Psoas muscle (tissue), 8 donors: ENCODE results near the gene STRC. TPM values are rescaled to one million over a fixed set of nuclear protein-coding genes. Genes with fewer than 3 reads are reported as not detected.
"Not testable (repeated sequence)": the region's sequence is repeated elsewhere in the genome, so short reads cannot be mapped to it uniquely, and the experiment has no call there.

Experiments used
- ATAC-seq, 4 donors: fragments of 200-7000 bp; cut with Tn5 transposase; one replicate each; pipeline ENCODE4 v1.9.1; 2020; ENCODE audit warnings: moderate library complexity in 3 of 4, mild to moderate bottlenecking in 2 of 4
- DNase-seq, 2 donors: peaks; one replicate each; pipeline ENCODE4 v3.0.0-alpha.2; 2020
- H3K27ac ChIP-seq: fragments of 200-600 bp; one replicate; pipeline ENCODE4 v1.8.0; 2022
- H3K27me3 ChIP-seq, 3 donors: fragments of 200-600 bp in 1 of 3; one replicate each; pipeline versions ENCODE4 v1.6.1 to v1.8.0; 2013 to 2022; ENCODE audit warnings: low read length in 2 of 3, mild to moderate bottlenecking in 2 of 3, moderate library complexity in 1 of 3; ENCODE audit not compliant: insufficient read depth in 3 of 3
- H3K36me3 ChIP-seq, 2 donors: fragments of 200-600 bp in 1 of 2; one replicate each; pipeline versions ENCODE4 v1.6.1 to v1.8.0; 2013 to 2022; ENCODE audit warnings: low read depth in 1 of 2, mild to moderate bottlenecking in 1 of 2, moderate library complexity in 1 of 2; ENCODE audit not compliant: insufficient read depth in 1 of 2
- H3K4me1 ChIP-seq: fragments of 200-600 bp; one replicate; pipeline ENCODE4 v1.8.0; 2022
- H3K4me3 ChIP-seq: fragments of 200-600 bp; one replicate; pipeline ENCODE4 v1.8.0; 2022; ENCODE audit warnings: mild to moderate bottlenecking
- H3K9me3 ChIP-seq: fragments of 200-600 bp; one replicate; pipeline ENCODE4 v1.8.0; 2022
- CTCF ChIP-seq: fragments of 200-600 bp; IDR thresholded peaks from one replicate; pipeline ENCODE4 v1.8.0; 2022; ENCODE audit warnings: antibody characterized with exemption
- WGBS, 3 donors: extraction: QIAGEN DNeasy Blood & Tissue Kit; methylation state at CpG; one replicate each; pipeline versions ENCODE4 v1.1.6 to v1.1.7; 2013; 5-methylcytosine and 5-hydroxymethylcytosine counted together
- intact Hi-C, 2 donors: fragments of 100-400 bp; cut with DNase I; formaldehyde crosslinking; loops; one replicate each; pipeline versions ENCODE4 v1.11.0 to v1.14.2; 2022
- long read RNA-seq, 2 donors: library from polyadenylated mRNA; unstranded; transcript quantifications; one replicate each; pipeline ENCODE4 v2.0.0, GENCODE V29; 2021
- polyA plus RNA-seq, 3 donors: library from polyadenylated mRNA; stranded (reverse); fragments of 200-250 nt; gene quantifications; one replicate each; pipeline ENCODE4 v1.2.3, GENCODE V29; 2013
- total RNA-seq, 4 donors: library from RNA; stranded (reverse); fragmentation: NEBNext Ultra II Directional in 2 of 4; extraction: Animal tissue kit (Norgen Biotek cat#: 25700) in 2 of 4; gene quantifications; one replicate each; pipeline versions ENCODE4 v1.2.1 to v1.2.4, GENCODE V29; 2021 to 2023
- donor health status: healthy with polysubstance abuse.
- donor health status: DM: no; HTN: no; CAD: no; lungs with moderate emphysema.
- donor health status: Bipolar disorder and iron deficiency.
- donor health status: healthy.
- donor health status: DM: yes; HTN: yes; CAD: no.
- donor health status: DM: no; HTN: no; CAD: no.
- donor health status: DM: no; HTN: no; CAD: no.
- donor health status: DM: yes; HTN: yes; CAD: no.

Gene STRC
- under 1 TPM in 3 of 4 donors, not detected in 1; 0.08 to 0.62 (median 0.20) TPM for total RNA-seq
- polyA plus RNA-seq, result under 1 TPM in 2 of 3 donors, not detected in 1; 0.10 to 0.31 TPM
- long read RNA-seq, donor 1, result 0 reads
- long read RNA-seq, donor 2, result 0 reads

- H3K4me3 ChIP-seq, ATAC-seq, DNase-seq, intact Hi-C loops, H3K4me1 ChIP-seq, H3K36me3 ChIP-seq, H3K27ac ChIP-seq, H3K9me3 ChIP-seq: not testable (repeated sequence)
- peaks cover 0 to 13% (median 3%) of the 10 kb centered on the region in 3 donors for H3K27me3 ChIP-seq
- WGBS, 3 donors, result no CpG with 5 or more reads among the region's 2 CpGs
These were observed at the start of gene STRC for GRCh38 chr15:43618700-43619099. Gene STRC, minus strand, starts transcription at chr15:43618800. Its CDS starts 78 bp downstream, at chr15:43618722.

GRCh38 chr15:43666177-43666576, 47.6 kb upstream of the STRC start:
- H3K9me3 ChIP-seq, intact Hi-C loops, H3K27ac ChIP-seq, H3K36me3 ChIP-seq, H3K4me1 ChIP-seq, ATAC-seq, DNase-seq, H3K27me3 ChIP-seq, H3K4me3 ChIP-seq: not testable (repeated sequence)
- WGBS, 3 donors, result no CpG with 5 or more reads among the region's 1 CpG

- H3K27me3 ChIP-seq, DNase-seq, H3K27ac ChIP-seq, H3K4me3 ChIP-seq, intact Hi-C loops, H3K9me3 ChIP-seq, H3K4me1 ChIP-seq, H3K36me3 ChIP-seq: not testable (repeated sequence)
- no CpG with 5 or more reads among the region's 8 CpGs for WGBS, 3 donors
- ATAC-seq, result peak in 1 of 4 donors; percentile 57
These were observed 44.7 kb upstream of the STRC start for GRCh38 chr15:43663333-43663732.

GRCh38 chr15:43662293-43662692, 43.7 kb upstream of the STRC start:
- H3K36me3 ChIP-seq, H3K4me1 ChIP-seq, ATAC-seq, H3K27ac ChIP-seq, H3K9me3 ChIP-seq, H3K4me3 ChIP-seq, H3K27me3 ChIP-seq, DNase-seq, intact Hi-C loops: not testable (repeated sequence)
- WGBS, 3 donors, result 90 to 100% (median 100%) methylated on average over 1 of the region's 2 CpGs

- H3K9me3 ChIP-seq, H3K27ac ChIP-seq, intact Hi-C loops, H3K36me3 ChIP-seq, H3K4me3 ChIP-seq, ATAC-seq, H3K4me1 ChIP-seq, H3K27me3 ChIP-seq, DNase-seq: not testable (repeated sequence)
- WGBS, 3 donors, result 98 to 100% (median 100%) methylated on average over 2 to 5 of the region's 10 CpGs
These were observed 41.1 kb upstream of the STRC start for GRCh38 chr15:43659727-43660126.

GRCh38 chr15:43649430-43649926, 30.9 kb upstream of the STRC start:
- peaks cover 0 to 26% of the 10 kb centered on the region in 2 donors for H3K36me3 ChIP-seq
- H3K4me1 ChIP-seq, H3K27me3 ChIP-seq, H3K4me3 ChIP-seq, intact Hi-C loops, H3K27ac ChIP-seq, H3K9me3 ChIP-seq, DNase-seq: not testable (repeated sequence)
- peak in 1 of 4 donors; percentile 35 for ATAC-seq
- WGBS, 3 donors, result 94 to 99% (median 94%) methylated on average over 14 to 16 of the region's 16 CpGs

GRCh38 chr15:43648649-43649429, 30.2 kb upstream of the STRC start, which contains the start of gene CATSPER2:
Gene CATSPER2, minus strand, starts transcription at chr15:43648844. Its CDS starts 783 bp downstream, at chr15:43648061.
- H3K27ac ChIP-seq, result no peak within 1 kb of the TSS
- no peaks in the 10 kb centered on the region for H3K9me3 ChIP-seq
- no peaks in the 10 kb centered on the region for H3K27me3 ChIP-seq
- H3K4me1 ChIP-seq, result no peaks in the 10 kb centered on the region
- H3K36me3 ChIP-seq, result peaks cover 0 to 26% of the 10 kb centered on the region in 2 donors
- ATAC-seq (peak in 1 of 4 donors; percentile 27), DNase-seq (no peak)
- intact Hi-C loops, result no loop called here
- no peak within 1 kb of the TSS for H3K4me3 ChIP-seq
- TF ChIP-seq CTCF, result no peak
- WGBS, 3 donors, result 84 to 89% (median 86%) methylated on average over 65 to 85 of the region's 85 CpGs

GRCh38 chr15:43638464-43639204, 20.0 kb upstream of the STRC start:
- H3K27me3 ChIP-seq, H3K4me3 ChIP-seq, H3K27ac ChIP-seq, intact Hi-C loops, H3K36me3 ChIP-seq, DNase-seq, ATAC-seq, H3K9me3 ChIP-seq, H3K4me1 ChIP-seq: not testable (repeated sequence)
- 76 to 85% (median 81%) methylated on average over 8 of the region's 8 CpGs for WGBS, 3 donors

- H3K9me3 ChIP-seq, H3K27ac ChIP-seq, DNase-seq, H3K4me3 ChIP-seq, H3K27me3 ChIP-seq, intact Hi-C loops, H3K36me3 ChIP-seq, ATAC-seq, H3K4me1 ChIP-seq: not testable (repeated sequence)
These were observed 8.3 kb upstream of the STRC start for GRCh38 chr15:43626937-43627336.
